ENCODE data around the gene HSPA8. TPM values are rescaled to one million over a fixed set of nuclear protein-coding genes. Genes with fewer than 3 reads are reported as not detected.

Gene HSPA8
- total RNA-seq, 6 experiments from 2014 or later = 1,520 to 2,256 (median 2,072) TPM

- Mint-ChIP-seq H3K27me3 (ENCODE audit: insufficient read depth) (peaks cover 5% of the 10 kb centered on the region), H3K4me3 (no peak overlapping the region), H3K36me3 (ENCODE audit: low read depth) (no peaks in the 10 kb centered on the region), H3K9me3 (no peaks in the 10 kb centered on the region), H3K4me1 (ENCODE audit: low read depth) (no peaks in the 10 kb centered on the region), H3K27ac (no peak overlapping the region)
- no peak for DNase-seq
- TF ChIP-seq CTCF (IDR thresholded peaks at IDR 0.05) = no peak
These were observed 14.5 kb downstream of the HSPA8 start for GRCh38 chr11:123047266-123047946.

GRCh38 chr11:123046473-123047259 is 15.3 kb downstream of the HSPA8 start:
- Mint-ChIP-seq H3K27ac (no peak overlapping the region), H3K4me3 (no peak overlapping the region), H3K36me3 (ENCODE audit: low read depth) (no peaks in the 10 kb centered on the region), H3K4me1 (ENCODE audit: low read depth) (no peaks in the 10 kb centered on the region), H3K27me3 (ENCODE audit: insufficient read depth) (peaks cover 5% of the 10 kb centered on the region), H3K9me3 (no peaks in the 10 kb centered on the region)
- no peak for TF ChIP-seq CTCF (IDR thresholded peaks at IDR 0.05)
- DNase-seq = no peak

- H3K4me1 Mint-ChIP-seq (ENCODE audit: low read depth) = no peaks in the 10 kb centered on the region
These were observed 16.8 kb downstream of the HSPA8 start for GRCh38 chr11:123045101-123045500.

DNA sequence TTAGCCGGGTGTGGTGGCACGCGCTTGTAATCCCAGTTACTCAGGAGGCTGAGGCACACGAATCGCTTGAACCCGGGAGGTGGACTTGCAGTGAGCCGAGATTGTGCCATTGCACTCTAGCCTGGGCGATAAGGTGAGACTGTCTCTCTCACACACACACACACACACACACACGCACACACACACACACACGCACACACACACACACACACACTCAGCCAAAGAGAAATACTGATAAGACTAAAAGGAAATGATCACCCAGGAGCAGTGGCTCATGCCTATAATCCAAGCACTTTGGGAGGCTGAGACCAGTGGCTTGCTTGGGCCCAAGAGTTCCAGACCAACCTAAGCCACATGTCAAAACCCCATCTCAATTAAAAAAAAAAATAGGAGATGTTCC is 20.8 kb downstream of the HSPA8 start:
- Mint-ChIP-seq H3K4me1 (ENCODE audit: low read depth) (no peaks in the 10 kb centered on the region), H3K27ac (no peak overlapping the region), H3K9me3 (no peaks in the 10 kb centered on the region), H3K27me3 (ENCODE audit: insufficient read depth) (no peaks in the 10 kb centered on the region; the same call in 1 of the 2 replicates), H3K36me3 (ENCODE audit: low read depth) (no peaks in the 10 kb centered on the region), H3K4me3 (no peak overlapping the region)
- no peak for DNase-seq
- no peak for TF ChIP-seq CTCF (IDR thresholded peaks at IDR 0.05)

More at GRCh38 chr11:123045101-123045500, 16.8 kb downstream of the HSPA8 start:
- no peak for DNase-seq
- no peak for TF ChIP-seq CTCF (IDR thresholded peaks at IDR 0.05)
- peaks cover 5% of the 10 kb centered on the region for H3K27me3 Mint-ChIP-seq (ENCODE audit: insufficient read depth)
- H3K9me3 Mint-ChIP-seq = no peaks in the 10 kb centered on the region
- no peak overlapping the region for H3K4me3 Mint-ChIP-seq
- no peak overlapping the region for H3K27ac Mint-ChIP-seq
- no peaks in the 10 kb centered on the region for H3K36me3 Mint-ChIP-seq (ENCODE audit: low read depth)

- no peaks in the 10 kb centered on the region for H3K9me3 Mint-ChIP-seq
- H3K27me3 Mint-ChIP-seq (ENCODE audit: insufficient read depth) = no peaks in the 10 kb centered on the region; the same call in 1 of the 2 replicates
- H3K27ac Mint-ChIP-seq = no peak overlapping the region
- no peak for DNase-seq
- no peak for TF ChIP-seq CTCF (IDR thresholded peaks at IDR 0.05)
- H3K36me3 Mint-ChIP-seq (ENCODE audit: low read depth) = no peaks in the 10 kb centered on the region
- H3K4me3 Mint-ChIP-seq = no peak overlapping the region
- H3K4me1 Mint-ChIP-seq (ENCODE audit: low read depth) = no peaks in the 10 kb centered on the region
These were observed 21.9 kb downstream of the HSPA8 start for GRCh38 chr11:123040111-123040432.

All from HFFc6 (cell line).